HG03064 (cell line): Measurements from ENCODE around the gene LINGO1.

Experiments
- ATAC-seq: cut with Tn5 transposase; IDR thresholded peaks from one replicate; pipeline ENCODE4 v1.9.1; 2021; ENCODE audit warnings: low read depth; ENCODE audit not compliant: unreplicated experiment

Gene LINGO1

GRCh38 chr15:77599357-77599756 lies 33.4 kb downstream of the LINGO1 start:
- no peak for ATAC-seq

DNA sequence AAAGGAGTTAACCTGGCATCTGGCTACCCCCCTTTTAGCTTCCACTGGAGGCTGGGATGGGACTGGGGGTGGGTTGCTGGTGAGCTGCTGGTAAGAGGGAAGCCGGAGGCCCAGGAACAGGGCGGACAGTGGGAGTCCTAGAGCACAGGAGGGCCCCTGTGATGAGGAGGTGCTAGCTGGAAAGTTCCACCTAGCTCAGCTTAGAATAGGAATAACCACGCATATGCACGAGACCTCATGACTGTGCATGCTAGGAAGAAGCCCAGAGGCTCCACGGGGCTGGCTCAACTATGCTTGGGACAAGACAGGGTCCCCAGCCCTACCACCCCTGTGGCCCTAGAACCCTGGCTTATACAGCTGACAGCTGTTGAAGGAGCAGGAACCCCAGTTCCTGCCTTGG lies 34.1 kb downstream of the LINGO1 start:
- ATAC-seq, result no peak

DNA sequence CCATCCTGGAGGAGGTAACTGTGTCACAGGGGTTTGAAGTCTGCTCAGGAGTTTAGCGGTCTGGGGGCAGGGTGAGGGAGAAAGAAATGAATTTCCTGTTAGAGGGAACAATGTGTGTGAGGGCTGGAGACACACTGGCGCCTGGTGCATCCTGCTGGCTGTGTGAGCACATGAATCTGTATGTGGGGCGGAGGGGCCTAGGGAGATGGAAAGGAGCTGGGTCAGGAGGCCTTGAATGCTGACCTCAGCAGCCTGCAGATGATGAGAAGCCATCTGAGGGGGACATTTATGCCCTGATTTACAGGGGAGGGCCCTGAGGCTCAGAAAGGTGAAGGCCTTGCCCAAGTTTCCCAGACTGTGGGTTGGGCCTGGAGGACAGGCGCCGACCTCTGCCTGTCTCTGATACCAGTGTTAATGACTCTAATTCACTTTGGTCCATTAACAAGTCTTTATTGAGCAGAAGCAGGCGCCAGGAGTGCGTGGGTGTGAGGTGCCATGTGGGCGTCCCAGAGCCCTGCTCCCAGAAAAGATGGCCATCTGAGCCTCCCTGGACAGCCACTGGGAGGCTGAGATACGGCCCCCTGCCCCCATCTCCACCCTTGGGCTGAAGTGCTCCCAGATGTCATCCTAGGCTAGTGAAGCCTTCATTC lies 34.8 kb downstream of the LINGO1 start:
- ATAC-seq, result no peak

- no peak for ATAC-seq
Measured at GRCh38 chr15:77596821-77597803, 35.6 kb downstream of the LINGO1 start.

DNA sequence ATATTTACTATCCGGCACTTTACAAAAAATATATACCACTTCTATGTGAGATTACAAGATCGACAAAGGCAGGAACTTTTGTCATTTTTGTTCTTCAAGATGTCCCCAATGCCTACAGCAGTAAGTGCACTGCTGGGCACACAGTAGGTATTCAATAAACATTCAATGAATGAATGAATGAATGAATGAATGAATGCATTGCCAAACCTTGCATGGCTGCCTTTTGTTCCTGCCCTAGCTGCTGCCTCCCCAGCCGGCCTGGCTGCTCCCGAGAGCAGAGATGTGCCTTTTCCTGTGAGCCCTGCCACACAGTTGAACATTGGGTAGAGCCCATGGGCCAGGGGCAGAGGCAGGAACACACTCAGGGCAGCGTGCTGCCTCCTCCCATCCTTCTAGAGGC lies 37.5 kb downstream of the LINGO1 start:
- ATAC-seq, result no peak

GRCh38 chr15:77592758-77593157 lies 40.0 kb downstream of the LINGO1 start:
- no peak for ATAC-seq

GRCh38 chr15:77591968-77592613 lies 40.6 kb downstream of the LINGO1 start:
- no peak for ATAC-seq

GRCh38 chr15:77589839-77590238 lies 42.9 kb downstream of the LINGO1 start:
- ATAC-seq, result no peak

GRCh38 chr15:77588126-77588525 lies 44.6 kb downstream of the LINGO1 start:
- no peak for ATAC-seq

DNA sequence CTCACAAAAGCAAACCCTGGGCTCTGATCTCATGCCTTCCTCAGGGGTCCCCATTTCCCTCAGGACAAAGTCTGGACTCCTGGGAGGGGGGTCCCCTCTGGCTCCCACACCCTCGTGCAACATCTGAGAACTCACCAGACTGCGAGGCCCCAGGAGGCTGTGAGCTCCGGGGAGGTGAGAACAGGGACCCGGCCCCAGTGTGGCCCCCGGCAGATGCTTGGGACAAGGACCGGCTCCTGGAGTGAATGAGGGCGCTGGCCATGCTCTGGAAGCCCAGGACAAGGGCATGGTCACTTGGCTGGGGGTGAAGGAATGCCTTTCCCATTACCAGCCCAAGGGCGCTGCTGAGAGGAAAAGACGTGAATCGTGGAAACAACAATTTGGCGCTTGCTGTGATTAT lies 48.0 kb downstream of the LINGO1 start:
- ATAC-seq, result no peak

DNA sequence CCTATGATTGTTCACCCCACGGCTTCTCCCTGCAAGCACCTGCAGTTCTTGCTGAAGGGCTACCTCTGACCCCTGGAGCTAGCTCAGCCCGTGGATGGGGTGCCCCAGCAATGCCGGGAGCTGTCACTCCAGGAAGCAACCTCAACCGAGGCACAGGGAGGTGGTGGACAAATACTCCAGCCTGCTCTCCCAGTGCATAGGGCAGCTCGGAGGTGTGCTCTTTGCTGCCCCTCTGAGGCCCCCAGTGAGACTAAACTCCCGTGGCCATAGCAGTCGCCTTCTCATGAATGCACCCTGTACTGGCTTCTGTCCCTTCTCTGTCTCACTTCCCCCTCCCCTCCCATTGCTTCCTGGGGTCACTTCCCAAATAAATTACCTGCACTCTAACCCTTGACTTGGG lies 48.5 kb downstream of the LINGO1 start:
- ATAC-seq, result no peak

DNA sequence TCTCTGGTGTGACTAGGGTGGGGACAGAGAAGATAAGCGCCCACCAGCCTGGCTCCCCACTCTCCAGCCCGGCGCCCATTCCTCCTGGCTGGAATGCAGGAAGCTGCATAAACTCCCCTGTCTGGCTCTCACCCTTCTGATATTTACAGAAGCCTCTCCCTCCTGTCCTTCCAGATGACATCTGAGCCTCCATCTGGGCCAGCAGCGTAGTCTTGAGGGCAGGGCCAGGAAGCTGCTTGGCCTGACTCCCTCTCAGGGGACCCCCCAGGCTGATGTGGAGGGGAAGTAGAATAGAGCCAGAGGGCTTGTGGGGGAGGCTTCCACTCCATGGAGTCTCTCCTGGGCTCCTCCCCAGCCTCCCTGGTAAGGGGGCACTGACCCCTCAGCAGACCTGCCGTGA lies 49.9 kb downstream of the LINGO1 start:
- no peak for ATAC-seq

DNA sequence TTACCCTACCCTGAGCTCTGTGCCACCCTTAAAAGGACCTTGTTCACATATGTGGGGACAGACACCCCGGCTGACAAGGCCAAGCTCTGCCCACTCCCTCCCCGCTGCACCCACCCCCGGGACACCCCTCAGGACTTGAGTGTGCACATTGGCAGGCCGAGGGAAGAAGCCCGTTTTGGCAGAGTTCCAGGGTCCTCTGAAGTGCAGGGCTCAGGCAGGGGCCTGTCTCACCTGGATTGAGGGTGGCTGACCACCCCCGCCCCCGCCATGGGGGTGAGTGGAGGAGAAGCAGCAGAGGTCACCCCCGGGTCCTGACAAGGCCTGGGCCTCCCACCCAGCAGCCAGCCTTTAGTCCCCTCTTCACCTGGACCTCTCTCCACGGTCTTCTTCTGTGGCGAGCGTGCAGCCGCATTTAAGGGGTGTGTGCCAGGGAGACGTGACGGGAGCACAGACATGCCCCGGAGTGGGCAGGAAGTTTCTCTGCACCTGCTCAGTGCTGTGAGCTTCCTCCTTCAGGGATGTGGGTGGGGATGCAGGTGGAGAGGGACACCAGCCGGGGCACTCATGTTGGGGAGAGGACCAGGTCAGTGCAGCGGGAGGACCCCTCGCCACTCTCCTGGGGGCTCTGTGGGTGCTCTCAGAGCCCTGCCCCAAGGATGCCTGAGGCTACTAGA lies 50.7 kb downstream of the LINGO1 start:
- no peak for ATAC-seq

GRCh38 chr15:77580996-77581682 lies 51.6 kb downstream of the LINGO1 start:
- ATAC-seq, result no peak

GRCh38 chr15:77579498-77580188 lies 53.1 kb downstream of the LINGO1 start:
- no peak for ATAC-seq

DNA sequence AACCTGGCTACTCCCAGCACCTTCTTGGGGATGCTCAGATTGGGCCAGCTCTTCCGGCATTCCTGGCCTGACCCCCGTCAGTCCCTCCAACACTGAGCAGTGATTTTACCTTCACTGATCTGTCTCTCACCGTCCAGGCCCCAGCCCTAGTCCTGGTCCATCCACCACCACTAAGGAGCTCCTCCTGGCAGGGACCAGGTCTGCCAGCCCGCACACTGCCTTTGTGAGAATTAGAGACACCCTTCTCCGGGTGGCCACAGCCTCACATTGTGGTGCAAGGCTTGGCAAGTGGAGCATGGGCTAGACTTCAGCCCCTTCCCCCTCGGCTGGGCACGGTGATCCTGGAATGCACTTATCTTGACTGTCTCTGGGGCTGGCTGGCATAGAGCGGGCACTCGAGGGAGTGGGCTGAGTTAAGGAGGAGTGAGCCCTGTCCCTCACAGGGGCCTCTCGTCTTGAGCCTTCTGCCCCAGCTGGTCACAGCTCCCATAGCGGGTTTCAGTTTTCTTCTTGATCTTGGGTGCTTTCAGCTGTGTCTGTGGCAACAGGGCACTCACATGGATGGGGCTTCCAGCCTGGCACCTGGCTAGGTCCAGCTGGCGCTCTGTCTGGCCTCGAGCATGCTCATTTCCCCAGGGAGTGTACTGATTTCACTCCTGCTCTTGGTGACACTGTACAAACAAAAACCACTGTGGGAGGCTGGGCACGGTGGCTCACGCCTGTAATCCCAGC lies 53.9 kb downstream of the LINGO1 start:
- no peak for ATAC-seq

DNA sequence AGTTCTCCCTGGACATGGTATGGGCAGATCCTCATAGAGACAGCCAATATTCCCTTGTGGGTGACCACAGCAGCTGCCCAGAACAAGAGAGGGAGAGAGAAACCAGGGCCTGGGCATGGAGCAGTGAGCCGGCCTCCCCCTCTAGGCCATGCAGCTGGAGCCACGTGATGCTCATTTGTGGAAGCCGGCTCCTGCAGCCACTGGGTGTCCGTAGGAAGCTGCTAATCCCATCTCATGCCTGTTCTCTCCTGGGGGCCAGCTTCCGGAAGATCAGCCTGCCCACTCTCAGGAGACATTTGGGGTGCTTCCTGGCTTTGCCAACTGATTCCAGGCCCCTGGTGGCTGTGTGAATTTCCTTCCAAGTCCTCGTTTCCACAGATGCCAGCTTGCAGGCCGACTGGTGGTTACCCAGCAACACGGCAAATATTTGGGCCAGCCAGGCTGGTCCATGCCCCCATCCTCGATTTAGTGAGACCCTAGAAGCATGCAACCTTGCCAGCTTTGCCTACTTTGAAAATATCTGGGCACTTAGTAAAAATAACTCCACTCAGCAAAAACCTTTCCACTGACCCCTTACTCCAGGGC lies 55.3 kb downstream of the LINGO1 start:
- ATAC-seq, result no peak

GRCh38 chr15:77576538-77576937 lies 56.2 kb downstream of the LINGO1 start:
- ATAC-seq, result no peak
